Measurements from ENCODE around the gene TH.
A peak's percentile ranks its signal among the peaks of the same experiment; 100 is the strongest.

The TH gene

DNA sequence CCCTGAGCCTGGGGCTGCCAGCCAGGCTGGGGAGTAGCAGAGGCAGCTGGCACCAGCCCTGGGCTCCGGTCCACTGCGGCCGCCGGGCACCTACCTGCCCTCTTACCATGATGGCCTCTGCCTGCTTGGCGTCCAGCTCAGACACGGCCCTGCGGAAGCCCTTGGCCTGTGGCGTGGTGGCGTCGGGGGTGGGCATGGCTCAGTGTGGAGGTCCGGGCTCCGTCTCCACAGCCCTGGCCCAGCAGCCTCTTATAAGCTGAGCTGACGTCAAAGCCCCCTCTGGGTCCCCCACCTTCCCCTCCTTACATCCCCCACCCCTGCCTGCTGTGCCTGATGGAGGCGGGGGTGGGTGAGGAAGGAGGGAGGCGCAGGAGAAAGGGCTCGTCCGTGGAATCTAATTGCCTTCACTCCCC is at the start of gene TH:
TH (minus strand) TSS at position 225 of the 413 bp plus-strand sequence; CDS start at position 196, 29 bp downstream.
- no peaks in the 10 kb centered on the region for H3K4me1 ChIP-seq (ENCODE audit: control insufficient read depth in 1 of 2, insufficient read depth in 2 of 2, low read length in 2 of 2)
- H3K27me3 ChIP-seq (ENCODE audit: control insufficient read depth in 1 of 2, insufficient read depth in 2 of 2, low read length in 2 of 2): peaks cover 0 to 8% of the 10 kb centered on the region in 2 donors
- no peak within 1 kb of the TSS for H3K4me3 ChIP-seq (ENCODE audit: low read depth in 1 of 2, low read length in 2 of 2)
- no peak within 1 kb of the TSS for H3K27ac ChIP-seq (ENCODE audit: low read depth, low read length)
- H3K36me3 ChIP-seq (ENCODE audit: control insufficient read depth in 1 of 2, insufficient read depth in 2 of 2, low read length in 2 of 2): no peaks in the 10 kb centered on the region
- no peak within 1 kb of the TSS for H3K9ac ChIP-seq (ENCODE audit: low read depth in 1 of 2, low read length in 2 of 2)
- H3K9me3 ChIP-seq (ENCODE audit: control insufficient read depth in 1 of 2, low read length in 2 of 2): no peaks in the 10 kb centered on the region

DNA sequence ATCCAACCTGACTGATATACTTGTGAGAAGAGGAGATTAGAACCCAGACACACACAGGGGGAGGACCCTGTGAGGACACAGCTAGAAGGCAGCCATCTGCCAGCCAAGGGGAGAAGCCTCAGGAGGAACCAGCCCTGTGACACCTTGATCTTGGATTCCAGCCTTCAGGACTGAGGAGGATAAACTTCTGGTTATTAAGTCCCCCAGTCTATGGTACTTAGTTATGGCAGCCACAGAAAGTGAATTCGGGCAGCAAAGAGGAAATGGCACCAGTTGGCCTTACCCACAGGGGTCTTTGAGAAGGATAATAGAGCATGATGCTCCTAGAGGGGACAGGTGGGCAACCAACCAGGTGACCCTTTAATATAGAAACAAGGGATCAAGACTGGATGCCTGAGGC is 49.4 kb upstream of the TH start:
- Histone ChIP-seq H3K9ac (ENCODE audit: low read depth in 1 of 2, low read length in 2 of 2) (no peak overlapping the region), H3K27me3 (ENCODE audit: control insufficient read depth in 1 of 2, insufficient read depth in 2 of 2, low read length in 2 of 2) (no peaks in the 10 kb centered on the region), H3K9me3 (ENCODE audit: control insufficient read depth in 1 of 2, low read length in 2 of 2) (no peaks in the 10 kb centered on the region), H3K36me3 (ENCODE audit: control insufficient read depth in 1 of 2, insufficient read depth in 2 of 2, low read length in 2 of 2) (no peaks in the 10 kb centered on the region), H3K4me3 (ENCODE audit: low read depth in 1 of 2, low read length in 2 of 2) (no peak overlapping the region), H3K27ac (ENCODE audit: low read depth, low read length) (no peak overlapping the region), H3K4me1 (ENCODE audit: control insufficient read depth in 1 of 2, insufficient read depth in 2 of 2, low read length in 2 of 2) (peaks cover 15 to 28% of the 10 kb centered on the region in 2 donors)

DNA sequence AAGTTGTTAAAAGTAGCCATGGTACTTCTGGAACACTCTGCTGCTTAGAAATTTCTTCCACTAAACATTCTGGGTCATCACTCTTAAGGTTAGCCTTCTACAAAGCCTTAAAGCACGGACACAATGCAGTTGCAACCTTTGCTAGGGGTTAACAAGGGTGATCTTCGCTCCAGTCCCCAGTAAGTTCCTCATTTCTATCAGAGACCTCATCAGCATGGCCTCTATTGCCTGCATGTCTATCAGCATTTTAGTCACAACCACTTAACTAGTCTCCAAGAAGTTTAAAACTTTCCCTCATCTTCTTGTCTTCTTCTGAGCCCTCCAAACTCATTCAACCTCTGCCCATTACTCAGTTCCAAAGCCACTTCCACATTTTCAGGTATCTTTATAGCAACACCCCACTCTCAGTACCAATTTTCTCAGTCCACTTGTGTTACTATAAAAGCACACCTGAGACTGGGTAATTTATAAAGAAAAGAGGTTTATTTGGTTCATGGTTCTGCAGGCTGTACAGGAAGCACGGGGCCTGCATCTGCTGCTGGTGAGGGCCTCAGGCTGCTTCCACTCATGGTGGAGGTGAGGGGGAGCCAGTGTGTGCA is 48.7 kb upstream of the TH start:
- Histone ChIP-seq H3K36me3 (ENCODE audit: control insufficient read depth in 1 of 2, insufficient read depth in 2 of 2, low read length in 2 of 2) (no peaks in the 10 kb centered on the region), H3K9me3 (ENCODE audit: control insufficient read depth in 1 of 2, low read length in 2 of 2) (no peaks in the 10 kb centered on the region), H3K27me3 (ENCODE audit: control insufficient read depth in 1 of 2, insufficient read depth in 2 of 2, low read length in 2 of 2) (no peaks in the 10 kb centered on the region), H3K27ac (ENCODE audit: low read depth, low read length) (no peak overlapping the region), H3K4me3 (ENCODE audit: low read depth in 1 of 2, low read length in 2 of 2) (no peak overlapping the region), H3K4me1 (ENCODE audit: control insufficient read depth in 1 of 2, insufficient read depth in 2 of 2, low read length in 2 of 2) (peaks cover 15 to 28% of the 10 kb centered on the region in 2 donors), H3K9ac (ENCODE audit: low read depth in 1 of 2, low read length in 2 of 2) (no peak overlapping the region)

DNA sequence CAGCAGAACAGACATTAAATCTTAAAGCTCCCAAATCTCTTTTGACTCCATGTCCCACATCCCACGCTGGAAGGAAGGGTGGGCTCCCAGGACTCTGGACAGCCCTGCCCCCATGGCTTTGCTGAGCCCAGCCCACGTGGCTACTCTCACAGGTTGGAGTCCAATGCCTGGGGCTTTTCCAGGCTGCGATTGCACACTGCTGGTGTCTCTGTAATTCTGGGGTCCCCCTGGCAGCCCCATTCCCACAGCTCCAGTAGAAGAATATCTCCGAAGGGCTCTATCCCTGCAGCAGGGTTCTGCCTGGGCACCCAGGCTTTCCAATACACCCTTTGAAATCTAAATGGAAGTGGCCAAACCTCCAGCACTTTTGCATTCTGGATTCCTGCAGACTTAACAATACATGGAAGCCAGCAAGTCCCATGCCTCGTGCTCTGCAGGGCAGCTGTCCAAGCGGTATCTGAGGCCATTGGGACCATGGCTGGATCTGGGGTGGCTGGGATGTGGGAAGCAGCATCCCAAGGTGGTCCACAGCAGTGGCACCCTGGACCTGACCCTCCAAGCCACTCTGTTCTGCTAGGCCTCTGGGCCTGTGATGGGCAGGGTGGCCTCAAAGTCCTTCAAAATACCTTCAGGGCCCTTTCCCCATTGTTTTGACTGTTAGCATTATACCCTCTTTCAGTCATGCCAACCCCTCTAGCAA is 47.9 kb upstream of the TH start:
- no peak overlapping the region for H3K9ac ChIP-seq (ENCODE audit: low read depth in 1 of 2, low read length in 2 of 2)
- H3K4me1 ChIP-seq (ENCODE audit: control insufficient read depth in 1 of 2, insufficient read depth in 2 of 2, low read length in 2 of 2): peaks cover 15 to 28% of the 10 kb centered on the region in 2 donors
- no peak overlapping the region for H3K27ac ChIP-seq (ENCODE audit: low read depth, low read length)
- no peaks in the 10 kb centered on the region for H3K36me3 ChIP-seq (ENCODE audit: control insufficient read depth in 1 of 2, insufficient read depth in 2 of 2, low read length in 2 of 2)
- no peaks in the 10 kb centered on the region for H3K27me3 ChIP-seq (ENCODE audit: control insufficient read depth in 1 of 2, insufficient read depth in 2 of 2, low read length in 2 of 2)
- no peaks in the 10 kb centered on the region for H3K9me3 ChIP-seq (ENCODE audit: control insufficient read depth in 1 of 2, low read length in 2 of 2)
- H3K4me3 ChIP-seq (ENCODE audit: low read depth in 1 of 2, low read length in 2 of 2): no peak overlapping the region

- Histone ChIP-seq H3K9ac (ENCODE audit: low read depth in 1 of 2, low read length in 2 of 2) (peak overlapping the region in 1 of 2 donors; percentile 1), H3K27ac (ENCODE audit: low read depth, low read length) (no peak overlapping the region), H3K9me3 (ENCODE audit: control insufficient read depth in 1 of 2, low read length in 2 of 2) (no peaks in the 10 kb centered on the region), H3K4me1 (ENCODE audit: control insufficient read depth in 1 of 2, insufficient read depth in 2 of 2, low read length in 2 of 2) (peaks cover 15 to 28% of the 10 kb centered on the region in 2 donors), H3K27me3 (ENCODE audit: control insufficient read depth in 1 of 2, insufficient read depth in 2 of 2, low read length in 2 of 2) (no peaks in the 10 kb centered on the region), H3K36me3 (ENCODE audit: control insufficient read depth in 1 of 2, insufficient read depth in 2 of 2, low read length in 2 of 2) (no peaks in the 10 kb centered on the region), H3K4me3 (ENCODE audit: low read depth in 1 of 2, low read length in 2 of 2) (no peak overlapping the region)
These were observed 46.5 kb upstream of the TH start for GRCh38 chr11:2218031-2218633.

GRCh38 chr11:2217211-2218030 is 45.8 kb upstream of the TH start:
- H3K4me3 ChIP-seq (ENCODE audit: low read depth in 1 of 2, low read length in 2 of 2): no peak overlapping the region
- H3K27me3 ChIP-seq (ENCODE audit: control insufficient read depth in 1 of 2, insufficient read depth in 2 of 2, low read length in 2 of 2): peaks cover 0 to 3% of the 10 kb centered on the region in 2 donors
- H3K9me3 ChIP-seq (ENCODE audit: control insufficient read depth in 1 of 2, low read length in 2 of 2): no peaks in the 10 kb centered on the region
- no peaks in the 10 kb centered on the region for H3K36me3 ChIP-seq (ENCODE audit: control insufficient read depth in 1 of 2, insufficient read depth in 2 of 2, low read length in 2 of 2)
- peaks cover 15 to 34% of the 10 kb centered on the region in 2 donors for H3K4me1 ChIP-seq (ENCODE audit: control insufficient read depth in 1 of 2, insufficient read depth in 2 of 2, low read length in 2 of 2)
- H3K9ac ChIP-seq (ENCODE audit: low read depth in 1 of 2, low read length in 2 of 2): no peak overlapping the region
- H3K27ac ChIP-seq (ENCODE audit: low read depth, low read length): no peak overlapping the region

DNA sequence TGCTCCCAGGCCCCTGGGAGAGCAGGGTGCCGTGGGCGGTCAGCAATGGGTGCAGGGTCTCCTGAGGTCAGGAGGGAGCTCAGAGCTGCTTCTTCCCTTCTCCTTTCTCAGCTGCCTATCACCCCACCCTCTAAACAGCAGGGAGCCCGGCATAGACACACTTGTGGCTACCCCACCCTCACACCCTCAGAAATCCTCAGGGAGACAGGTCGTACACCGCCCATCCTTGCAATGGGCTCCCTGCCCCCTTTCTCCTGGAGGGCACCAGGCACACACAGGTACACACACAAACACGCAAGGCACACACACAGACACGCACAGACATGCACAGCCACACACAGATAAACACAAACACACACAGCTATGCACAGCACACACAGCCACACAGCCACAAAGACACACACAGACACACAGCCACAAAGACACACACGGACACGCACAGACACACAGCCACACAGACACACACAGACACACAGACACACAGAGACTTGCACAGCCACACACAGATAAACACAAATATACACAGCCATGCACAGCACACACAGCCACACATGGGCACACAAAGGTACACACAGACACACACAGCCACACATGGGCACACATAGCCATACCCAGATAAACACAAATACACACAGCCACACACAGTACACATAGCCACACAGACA is 44.9 kb upstream of the TH start:
- H3K9ac ChIP-seq (ENCODE audit: low read depth in 1 of 2, low read length in 2 of 2): no peak overlapping the region
- H3K27ac ChIP-seq (ENCODE audit: low read depth, low read length): no peak overlapping the region
- no peaks in the 10 kb centered on the region for H3K9me3 ChIP-seq (ENCODE audit: control insufficient read depth in 1 of 2, low read length in 2 of 2)
- H3K4me1 ChIP-seq (ENCODE audit: control insufficient read depth in 1 of 2, insufficient read depth in 2 of 2, low read length in 2 of 2): peaks cover 18 to 38% of the 10 kb centered on the region in 2 donors
- H3K36me3 ChIP-seq (ENCODE audit: control insufficient read depth in 1 of 2, insufficient read depth in 2 of 2, low read length in 2 of 2): no peaks in the 10 kb centered on the region
- H3K27me3 ChIP-seq (ENCODE audit: control insufficient read depth in 1 of 2, insufficient read depth in 2 of 2, low read length in 2 of 2): peaks cover 0 to 3% of the 10 kb centered on the region in 2 donors
- H3K4me3 ChIP-seq (ENCODE audit: low read depth in 1 of 2, low read length in 2 of 2): no peak overlapping the region

DNA sequence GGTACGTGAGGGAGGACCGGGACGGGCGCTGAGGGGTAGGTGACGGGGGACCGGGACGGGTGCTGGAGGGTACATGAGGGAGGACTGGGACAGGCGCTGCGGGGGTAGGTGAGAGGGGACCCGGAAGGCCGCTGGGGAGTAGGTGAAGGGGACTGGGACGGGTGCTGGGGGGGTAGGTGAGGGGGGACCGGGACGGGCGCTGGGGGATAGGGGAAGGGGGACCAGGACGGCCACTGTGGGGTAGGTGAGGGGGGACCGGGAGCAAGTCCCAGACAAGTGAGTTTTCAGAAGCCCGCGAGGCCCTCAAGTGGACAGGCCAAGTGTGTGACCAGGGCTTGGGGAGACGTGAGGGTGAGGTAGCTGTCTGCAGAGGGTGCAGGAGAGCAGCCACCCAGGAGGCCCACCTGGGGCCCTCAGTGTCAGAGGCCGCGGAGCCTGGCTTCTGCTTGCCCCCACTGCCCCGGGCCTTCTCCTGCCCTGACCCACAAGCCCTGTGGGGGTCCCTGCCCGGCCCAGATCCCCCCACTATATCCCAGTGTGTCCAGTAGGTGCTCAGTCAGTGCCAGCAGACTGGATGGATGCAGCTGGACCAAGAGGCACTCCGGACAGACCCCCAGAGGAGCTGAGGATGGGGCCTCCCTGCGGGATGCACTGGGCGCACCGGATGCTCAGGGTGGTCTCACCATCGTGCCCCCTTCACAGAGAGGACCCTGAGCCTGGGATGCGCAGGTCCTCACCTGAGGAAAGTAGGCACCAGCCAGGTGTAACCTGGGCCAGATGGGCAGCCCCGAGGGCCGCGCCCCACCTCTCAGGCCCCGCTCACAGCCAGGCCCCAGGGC is 44.2 kb upstream of the TH start:
- Histone ChIP-seq H3K36me3 (ENCODE audit: control insufficient read depth in 1 of 2, insufficient read depth in 2 of 2, low read length in 2 of 2) (no peaks in the 10 kb centered on the region), H3K4me1 (ENCODE audit: control insufficient read depth in 1 of 2, insufficient read depth in 2 of 2, low read length in 2 of 2) (peaks cover 23 to 43% of the 10 kb centered on the region in 2 donors), H3K27me3 (ENCODE audit: control insufficient read depth in 1 of 2, insufficient read depth in 2 of 2, low read length in 2 of 2) (peaks cover 0 to 3% of the 10 kb centered on the region in 2 donors), H3K27ac (ENCODE audit: low read depth, low read length) (no peak overlapping the region), H3K9ac (ENCODE audit: low read depth in 1 of 2, low read length in 2 of 2) (no peak overlapping the region), H3K9me3 (ENCODE audit: control insufficient read depth in 1 of 2, low read length in 2 of 2) (no peaks in the 10 kb centered on the region), H3K4me3 (ENCODE audit: low read depth in 1 of 2, low read length in 2 of 2) (no peak overlapping the region)

GRCh38 chr11:2215230-2215560 is 43.6 kb upstream of the TH start:
- Histone ChIP-seq H3K4me3 (ENCODE audit: low read depth in 1 of 2, low read length in 2 of 2) (no peak overlapping the region), H3K27me3 (ENCODE audit: control insufficient read depth in 1 of 2, insufficient read depth in 2 of 2, low read length in 2 of 2) (peaks cover 0 to 3% of the 10 kb centered on the region in 2 donors), H3K4me1 (ENCODE audit: control insufficient read depth in 1 of 2, insufficient read depth in 2 of 2, low read length in 2 of 2) (peaks cover 29 to 49% of the 10 kb centered on the region in 2 donors), H3K9ac (ENCODE audit: low read depth in 1 of 2, low read length in 2 of 2) (no peak overlapping the region), H3K36me3 (ENCODE audit: control insufficient read depth in 1 of 2, insufficient read depth in 2 of 2, low read length in 2 of 2) (no peaks in the 10 kb centered on the region), H3K27ac (ENCODE audit: low read depth, low read length) (no peak overlapping the region), H3K9me3 (ENCODE audit: control insufficient read depth in 1 of 2, low read length in 2 of 2) (no peaks in the 10 kb centered on the region)
